ENCODE data around the gene RCAN3. TPM values are rescaled to one million over a fixed set of nuclear protein-coding genes. Genes with fewer than 3 reads are reported as not detected.

Gene RCAN3
- total and polyA plus RNA-seq, 2 of the 13 experiments (the other 11 are each of a cell fraction or from before 2014, with no cell fraction given): 12.2 to 13.3 TPM

DNA sequence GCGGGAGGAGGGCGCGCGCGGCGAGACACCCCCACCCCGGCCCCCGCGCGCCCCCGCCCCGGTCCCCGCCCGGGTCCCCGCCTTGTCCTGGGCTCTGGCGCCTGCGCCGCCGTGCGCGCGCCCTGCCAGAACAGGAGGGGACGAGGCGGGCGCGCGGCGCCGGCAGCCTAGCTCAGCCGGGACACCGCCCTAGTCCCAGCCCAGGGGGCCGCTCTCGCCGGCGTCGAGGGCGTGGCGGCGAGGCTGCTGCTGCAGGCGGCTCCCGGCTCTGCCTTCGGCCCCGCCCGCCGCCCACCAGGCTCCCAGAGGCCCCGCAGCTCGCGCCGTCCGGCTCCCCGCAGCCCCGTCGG is at the start of gene RCAN3 (continued):
- TF ChIP-seq ZNF687 (CRISPR knock-in tag; IDR thresholded peaks at IDR 0.05) (no peak; the same call in 1 of the 2 replicates), MZF1 (CRISPR knock-in tag; IDR thresholded peaks at IDR 0.05; ENCODE audit: borderline replicate concordance) (no peak), HNRNPK (IDR thresholded peaks at IDR 0.05; ENCODE audit: low read depth, low read length, poor library complexity, severe bottlenecking) (no peak), NFYB (CRISPR knock-in tag; IDR thresholded peaks at IDR 0.05) (no peak), YY1 (IDR thresholded peaks at IDR 0.05; ENCODE audit: insufficient read depth, insufficient replicate concordance, low read depth, low read length) (peak; percentile 50), ZNF790 (CRISPR knock-in tag; IDR thresholded peaks at IDR 0.05; ENCODE audit: borderline replicate concordance) (no peak), ZNF547 (CRISPR knock-in tag; IDR thresholded peaks at IDR 0.05) (no peak), ZNF614 (CRISPR knock-in tag; IDR thresholded peaks at IDR 0.05; ENCODE audit: borderline replicate concordance) (no peak), CCDC6 (CRISPR knock-in tag; IDR thresholded peaks at IDR 0.05) (peak; percentile 21; the same call in 1 of the 2 replicates), ATF7 (IDR thresholded peaks at IDR 0.05) (no peak), ATF7 (CRISPR knock-in tag; IDR thresholded peaks at IDR 0.05) (no peak), ZNF574 (CRISPR knock-in tag; IDR thresholded peaks at IDR 0.05) (no peak), ZNF562 (CRISPR knock-in tag; IDR thresholded peaks at IDR 0.05; ENCODE audit: borderline replicate concordance) (no peak), UBTF (CRISPR knock-in tag; IDR thresholded peaks at IDR 0.05) (peak; percentile 35; the same call in 1 of the 2 replicates), MED8 (CRISPR knock-in tag; IDR thresholded peaks at IDR 0.05; ENCODE audit: insufficient replicate concordance) (no peak), ZFY (CRISPR knock-in tag; IDR thresholded peaks at IDR 0.05) (peak; percentile 60), RBFOX2 (IDR thresholded peaks at IDR 0.05; ENCODE audit: low read depth, low read length) (peak; percentile 73)
- TF ChIP-seq, protein P1, sequence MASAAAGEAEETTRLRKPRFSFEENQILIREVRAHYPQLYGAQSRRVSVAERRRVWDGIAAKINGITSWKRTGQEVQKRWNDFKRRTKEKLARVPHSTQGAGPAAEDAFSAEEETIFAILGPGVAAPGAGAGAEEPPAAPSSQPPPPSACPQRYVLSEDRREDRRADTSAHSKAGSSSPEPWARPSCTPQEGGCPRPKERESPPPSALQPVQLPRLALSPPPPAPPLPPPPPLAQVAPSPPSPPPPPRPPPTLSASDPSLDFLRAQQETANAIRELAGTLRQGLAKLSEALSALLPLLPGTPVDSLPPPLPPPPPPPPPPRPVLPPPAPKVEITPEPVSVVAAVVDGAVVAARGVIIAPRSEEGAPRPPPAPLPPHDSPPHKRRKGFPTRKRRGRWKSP (CRISPR knock-in tag; IDR thresholded peaks at IDR 0.05): no peak
- TF ChIP-seq, protein P2, sequence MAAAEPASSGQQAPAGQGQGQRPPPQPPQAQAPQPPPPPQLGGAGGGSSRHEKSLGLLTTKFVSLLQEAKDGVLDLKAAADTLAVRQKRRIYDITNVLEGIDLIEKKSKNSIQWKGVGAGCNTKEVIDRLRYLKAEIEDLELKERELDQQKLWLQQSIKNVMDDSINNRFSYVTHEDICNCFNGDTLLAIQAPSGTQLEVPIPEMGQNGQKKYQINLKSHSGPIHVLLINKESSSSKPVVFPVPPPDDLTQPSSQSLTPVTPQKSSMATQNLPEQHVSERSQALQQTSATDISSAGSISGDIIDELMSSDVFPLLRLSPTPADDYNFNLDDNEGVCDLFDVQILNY (CRISPR knock-in tag; conservative IDR thresholded peaks at IDR 0.05): no peak

Measured in HepG2 (cell line).